Hepatocyte (in vitro differentiated cells): ENCODE results near the gene CTNNA3.
"Not testable (repeated sequence)": the region's sequence is repeated elsewhere in the genome, so short reads cannot be mapped to it uniquely, and the experiment has no call there.

Experiments used
- CTCF ChIP-seq: fragments of 200-600 bp; sonication (generic); IDR thresholded peaks from 2 replicates; pipeline ENCODE4 v1.5.1; 2016; ENCODE audit warnings: antibody characterized with exemption, mild to moderate bottlenecking; ENCODE audit not compliant: poor library complexity
- EZH2 ChIP-seq: fragments of 200-600 bp; sonication (generic); IDR thresholded peaks from 2 replicates; pipeline ENCODE4 v1.6.1; 2016; ENCODE audit warnings: antibody characterized with exemption, mild to moderate bottlenecking, borderline replicate concordance
- EZH2phosphoT487 ChIP-seq: fragments of 200-600 bp; sonication (generic); IDR thresholded peaks from one replicate; pipeline ENCODE4 v1.6.1; 2018; ENCODE audit warnings: antibody characterized with exemption, mild to moderate bottlenecking, low read depth, moderate library complexity; ENCODE audit not compliant: unreplicated experiment, severe bottlenecking

- not testable (repeated sequence) for TF ChIP-seq CTCF, EZH2phosphoT487, EZH2
Observed at GRCh38 chr10:67230680-67231500, 465.1 kb downstream of the CTNNA3 start.
